ENCODE measurements around the gene IFNG-AS1. TPM values are rescaled to one million over a fixed set of nuclear protein-coding genes. Genes with fewer than 3 reads are reported as not detected.

The IFNG-AS1 gene
- total and polyA plus RNA-seq, 12 donors = 0.13 to 1.7 (median 0.46) TPM; not detected in 4

- ATAC-seq = no peak
These were observed 23.9 kb downstream of the IFNG-AS1 start for GRCh38 chr12:68013181-68013580.

GRCh38 chr12:68016136-68016535 is 26.9 kb downstream of the IFNG-AS1 start:
- Histone ChIP-seq H3K4me1 (no peaks in the 10 kb centered on the region), H3K27me3 (no peaks in the 10 kb centered on the region), H3K36me3 (no peaks in the 10 kb centered on the region), H3K27ac (no peak overlapping the region), H3K4me3 (no peak overlapping the region), H3K9me3 (no peaks in the 10 kb centered on the region)
- TF ChIP-seq CTCF (IDR thresholded peaks at IDR 0.05) = no peak
- no peak for ATAC-seq
- intact Hi-C loops (cut with DNase I) = no loop called here
- no peak for DNase-seq
- 92 to 95% methylated on average over 4 of the region's 4 CpGs for WGBS, 2 donors

More at GRCh38 chr12:68013181-68013580, 23.9 kb downstream of the IFNG-AS1 start:
- H3K4me1 ChIP-seq = no peaks in the 10 kb centered on the region
- no peaks in the 10 kb centered on the region for H3K27me3 ChIP-seq
- WGBS, 2 donors = 81 to 85% methylated on average over 1 of the region's 1 CpG
- H3K4me3 ChIP-seq = no peak overlapping the region
- DNase-seq = no peak
- H3K9me3 ChIP-seq = no peaks in the 10 kb centered on the region
- intact Hi-C loops (cut with DNase I) = no loop called here
- no peak overlapping the region for H3K27ac ChIP-seq
- TF ChIP-seq CTCF (IDR thresholded peaks at IDR 0.05) = no peak
- H3K36me3 ChIP-seq = no peaks in the 10 kb centered on the region

GRCh38 chr12:68018315-68018714 is 29.1 kb downstream of the IFNG-AS1 start:
- TF ChIP-seq CTCF (IDR thresholded peaks at IDR 0.05) = no peak
- intact Hi-C loops (cut with DNase I) = no loop called here
- ATAC-seq (no peak), DNase-seq (no peak)
- Histone ChIP-seq H3K9me3 (peaks cover 0 to 6% (median 0%) of the 10 kb centered on the region in 11 donors), H3K4me3 (no peak overlapping the region), H3K36me3 (no peaks in the 10 kb centered on the region), H3K27me3 (no peaks in the 10 kb centered on the region), H3K27ac (no peak overlapping the region), H3K4me1 (no peaks in the 10 kb centered on the region)

GRCh38 chr12:68020049-68020448 is 30.8 kb downstream of the IFNG-AS1 start:
- intact Hi-C loops (cut with DNase I) = no loop called here
- no peak overlapping the region for H3K27ac ChIP-seq
- TF ChIP-seq CTCF (IDR thresholded peaks at IDR 0.05) = no peak
- 81% methylated on average over 6 of the region's 6 CpGs for WGBS, 2 donors
- no peak for DNase-seq
- peaks cover 0 to 6% (median 0%) of the 10 kb centered on the region in 11 donors for H3K9me3 ChIP-seq
- no peak for ATAC-seq
- H3K4me1 ChIP-seq = no peaks in the 10 kb centered on the region
- no peaks in the 10 kb centered on the region for H3K27me3 ChIP-seq
- no peak overlapping the region for H3K4me3 ChIP-seq
- no peaks in the 10 kb centered on the region for H3K36me3 ChIP-seq

Measured in heart right ventricle (tissue), 16 donors.